Mesenteric fat pad (tissue), 1 donor: ENCODE measurements around the gene BMPER. TPM values are rescaled to one million over a fixed set of nuclear protein-coding genes. Genes with fewer than 3 reads are reported as not detected.

Source experiments
- DNase-seq: peaks from one replicate; pipeline ENCODE4 v3.0.0-alpha.2; 2020; ENCODE audit warnings: low spot score
- total RNA-seq: library from RNA; stranded (reverse); fragmentation: NEBNext Ultra II Directional; extraction: Animal tissue kit (Norgen Biotek cat#: 25700); gene quantifications from one replicate; pipeline ENCODE4 v1.2.1, GENCODE V29; 2021
- donor health status: DM: yes; HTN: yes; CAD: no.

BMPER gene
- total RNA-seq, 1 donor from 2014 or later: 4.6 TPM

- DNase-seq: no peak
Measured at GRCh38 chr7:34086981-34087380, 181.6 kb downstream of the BMPER start.

DNA sequence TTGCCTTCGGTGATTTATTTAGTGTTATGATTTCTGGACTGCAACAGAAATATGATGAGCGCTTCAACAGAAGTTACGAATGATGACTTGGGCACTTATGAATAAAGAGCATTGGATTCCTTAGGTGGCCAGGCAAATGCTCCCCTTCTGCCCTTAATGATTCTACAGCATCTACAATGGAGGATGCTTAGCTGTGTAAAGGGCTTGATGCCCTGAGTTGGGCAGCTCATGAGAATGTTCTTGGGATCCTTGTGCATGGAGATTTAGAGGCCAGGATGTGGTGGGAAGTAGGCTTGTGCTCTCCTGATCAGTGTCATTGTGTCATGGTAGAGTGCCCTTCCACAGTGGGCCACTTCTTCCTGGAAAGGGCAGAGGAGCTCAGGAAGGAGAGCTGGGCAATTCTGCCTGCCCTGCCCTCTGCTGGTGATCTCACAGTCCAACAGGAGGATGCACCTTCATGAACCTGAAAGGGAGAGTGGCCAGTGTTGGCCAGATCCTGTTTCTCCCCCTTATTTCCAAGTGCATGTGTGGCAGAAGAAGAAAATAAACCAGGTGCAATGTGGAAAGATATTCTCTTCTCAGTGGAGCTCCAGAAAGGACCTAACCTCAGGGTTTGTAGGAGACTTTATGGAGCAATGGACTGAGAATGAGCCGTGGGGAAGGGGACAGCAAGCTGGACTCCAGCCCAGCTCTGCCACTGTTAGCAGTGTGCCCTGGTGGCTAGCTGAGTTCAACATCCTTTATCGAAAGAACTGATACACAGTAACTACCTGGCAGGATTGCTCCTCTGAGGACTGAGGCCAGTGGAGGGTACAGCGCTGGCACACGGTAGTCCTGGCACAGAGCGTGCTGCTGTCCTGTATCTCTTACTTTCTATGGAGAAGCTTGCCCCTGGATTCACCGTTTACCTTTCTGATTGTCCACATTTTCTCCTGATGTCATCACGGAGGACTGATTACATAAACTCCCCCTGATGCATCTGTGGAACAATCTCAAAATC, 182.9 kb downstream of the BMPER start:
- DNase-seq: no peak

DNA sequence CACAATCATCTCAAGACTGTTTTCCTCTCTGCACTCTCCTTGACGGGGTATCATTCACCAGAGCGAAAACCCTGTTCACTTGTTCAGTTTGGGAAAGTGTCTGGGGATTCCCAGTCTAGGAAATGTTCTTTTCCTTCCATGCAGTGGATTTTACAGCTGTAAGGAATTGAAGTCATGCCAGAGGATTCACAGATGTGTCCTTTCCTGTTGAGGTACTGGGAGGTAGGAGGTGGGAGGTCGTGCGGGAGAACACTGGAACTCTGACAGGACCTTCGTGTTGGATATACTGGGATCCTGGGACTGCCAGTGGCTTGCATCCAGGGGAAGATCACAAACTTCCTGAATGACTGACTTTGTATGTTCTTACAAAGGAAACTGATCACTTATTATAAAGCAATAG, 185.5 kb downstream of the BMPER start:
- no peak for DNase-seq

- no peak for DNase-seq
Measured at GRCh38 chr7:34091321-34091917, 186.1 kb downstream of the BMPER start.

DNA sequence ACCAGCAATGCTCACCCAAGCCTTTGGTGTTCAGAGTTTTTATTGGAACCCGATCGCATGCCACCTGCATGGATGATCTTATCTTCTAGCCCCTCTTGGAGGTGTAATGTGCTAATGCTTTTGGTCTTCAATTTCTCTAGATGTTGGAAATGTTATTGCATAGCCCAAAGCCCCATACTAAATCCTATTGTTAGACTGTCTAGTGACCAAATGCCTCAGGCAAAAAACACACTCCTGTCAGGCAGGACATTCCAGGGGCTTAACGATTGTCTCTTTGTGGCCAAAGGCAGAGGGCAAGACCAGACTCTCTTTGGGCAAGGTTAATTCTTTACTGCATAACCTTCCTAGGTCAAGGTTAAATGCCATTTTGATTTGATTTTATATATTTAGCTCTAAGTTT, 187.9 kb downstream of the BMPER start:
- DNase-seq: no peak

DNA sequence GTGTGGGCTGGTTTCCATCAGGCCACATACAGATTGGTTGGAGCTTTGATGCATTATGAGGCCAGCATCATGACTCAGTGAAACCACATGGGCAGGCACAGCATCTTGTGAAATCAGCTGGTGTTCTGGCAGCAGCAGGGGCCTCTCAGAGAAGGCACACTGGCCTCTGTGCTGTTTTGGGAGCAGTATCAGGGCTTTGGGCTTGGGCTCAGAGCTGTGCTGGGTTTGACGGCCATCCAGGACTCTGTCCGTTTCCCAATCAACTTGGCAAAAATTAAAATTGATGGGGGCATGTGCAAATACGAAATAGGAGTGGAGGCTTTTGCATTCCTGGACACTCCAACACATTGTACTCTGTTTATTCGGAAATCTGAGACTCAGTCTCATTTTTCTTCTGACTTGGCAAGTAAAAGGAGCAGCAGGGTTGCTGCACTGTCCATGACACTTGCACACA, 190.9 kb downstream of the BMPER start:
- no peak for DNase-seq

DNA sequence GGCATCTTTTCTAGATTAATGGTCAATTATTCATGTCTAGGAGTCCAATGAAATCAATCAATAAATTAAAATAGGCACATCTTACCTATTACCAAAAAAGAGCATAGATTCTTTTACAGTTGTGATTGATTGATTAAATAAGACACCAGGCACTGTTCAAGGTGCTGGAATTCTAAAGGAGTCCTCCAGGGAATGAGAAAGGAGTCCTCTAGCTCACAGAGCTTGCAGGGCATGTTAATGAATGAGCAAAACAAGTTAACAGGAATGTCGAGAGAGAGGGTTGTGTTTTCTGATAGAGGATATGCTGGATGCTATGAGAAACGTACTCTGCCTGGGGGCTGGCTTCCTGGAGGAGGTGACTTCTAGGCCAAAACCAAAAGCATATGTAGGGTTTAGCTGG, 191.4 kb downstream of the BMPER start:
- no peak for DNase-seq

GRCh38 chr7:34100661-34101060, 195.3 kb downstream of the BMPER start:
- no peak for DNase-seq

GRCh38 chr7:34104115-34104514, 198.8 kb downstream of the BMPER start:
- DNase-seq: no peak

- no peak for DNase-seq
Measured at GRCh38 chr7:34104992-34105391, 199.7 kb downstream of the BMPER start.

DNA sequence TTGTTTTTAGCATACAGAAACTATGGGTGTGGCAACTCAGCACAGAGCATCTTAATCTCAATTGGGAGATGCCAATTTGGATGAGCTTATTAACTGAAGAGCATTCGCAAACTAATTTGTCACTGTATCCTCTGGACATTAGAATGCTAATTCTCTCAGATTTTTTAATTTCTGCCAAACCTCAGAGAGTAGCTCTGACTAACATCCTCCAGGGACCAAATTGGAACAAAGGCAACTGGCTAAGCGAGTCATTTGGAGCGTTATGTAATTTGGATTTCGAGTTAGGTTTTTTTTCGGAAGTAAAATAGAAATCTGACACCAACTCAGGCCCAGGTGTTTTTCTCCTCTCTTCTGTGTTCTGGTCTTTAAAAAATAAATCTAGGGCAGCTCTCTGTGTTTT, 201.9 kb downstream of the BMPER start:
- no peak for DNase-seq

DNA sequence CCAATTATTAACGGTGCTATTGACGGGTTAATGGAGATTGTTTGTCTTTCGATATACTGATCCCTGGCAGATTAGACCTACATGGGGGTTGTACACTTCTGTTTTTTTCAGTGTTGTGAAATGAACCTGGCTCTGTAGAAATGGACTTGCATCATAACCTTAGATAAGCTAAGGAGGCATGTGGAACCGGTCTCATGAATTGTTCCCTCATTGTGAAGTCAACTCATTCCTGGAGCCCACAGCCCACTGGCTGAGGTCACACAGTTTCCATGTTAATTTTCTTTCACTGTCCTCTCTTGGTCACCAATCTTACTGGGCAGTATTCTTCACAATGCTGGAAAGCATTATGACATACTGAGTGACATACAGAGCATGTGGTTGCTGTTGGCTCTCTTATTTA, 202.8 kb downstream of the BMPER start:
- DNase-seq: no peak

DNA sequence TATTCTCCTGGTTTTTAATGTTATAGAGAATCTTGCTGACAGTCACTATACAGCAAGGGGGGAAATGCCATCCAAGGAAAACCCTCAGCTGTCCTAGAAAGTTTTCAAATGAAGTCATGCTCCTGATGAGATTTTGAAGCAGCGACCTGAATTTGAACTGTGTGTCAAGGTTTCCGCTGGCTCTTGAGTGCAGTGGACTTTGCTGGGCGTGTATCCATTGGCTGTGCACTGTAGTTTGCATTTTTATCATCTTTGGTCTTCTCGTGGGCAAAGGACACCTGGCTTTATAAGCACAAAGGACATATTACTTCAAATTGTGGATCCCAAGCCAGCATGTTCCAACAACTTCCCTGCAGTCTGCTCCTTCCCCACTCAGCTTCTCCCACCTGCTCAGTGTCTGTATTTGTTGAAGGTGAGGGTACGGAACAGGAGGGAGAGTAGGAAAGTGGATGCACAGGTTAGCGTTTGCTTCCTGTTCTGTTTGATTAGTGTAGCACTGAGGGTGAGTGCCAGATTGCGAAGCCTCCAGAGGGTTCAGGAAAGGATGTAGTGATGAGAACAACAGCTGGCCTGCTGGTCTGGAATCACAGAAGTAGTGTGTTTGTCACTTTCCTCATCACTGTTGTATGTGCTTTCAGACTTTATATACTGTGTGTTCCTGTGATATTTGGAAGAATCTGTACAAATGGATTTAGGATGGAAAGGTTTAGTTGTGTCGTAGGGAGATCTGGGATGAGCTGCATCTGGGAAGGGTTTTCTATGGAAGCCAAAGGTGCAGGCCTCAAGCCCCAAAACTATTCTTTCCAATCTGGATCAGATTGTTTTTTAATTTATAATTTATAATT, 204.8 kb downstream of the BMPER start:
- DNase-seq: no peak

DNA sequence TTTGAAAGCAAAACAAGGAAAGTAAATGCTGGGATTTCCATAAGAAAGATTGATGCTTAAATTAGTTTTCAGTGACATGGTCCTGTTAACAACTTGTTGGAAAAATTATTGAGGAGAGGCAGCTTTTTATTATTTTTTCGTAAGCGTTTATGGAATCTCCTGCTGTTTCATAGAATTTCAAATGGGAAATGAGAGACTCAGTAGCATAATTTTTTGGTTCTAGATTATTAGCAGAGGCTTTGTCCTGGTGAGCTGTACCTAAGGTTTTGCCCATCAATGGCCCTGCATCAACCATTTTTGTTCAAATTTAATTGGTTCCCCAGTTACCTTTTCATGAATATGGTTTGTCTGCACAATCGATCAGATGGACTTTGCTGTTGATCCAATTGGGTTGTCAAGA, 205.7 kb downstream of the BMPER start:
- no peak for DNase-seq

DNA sequence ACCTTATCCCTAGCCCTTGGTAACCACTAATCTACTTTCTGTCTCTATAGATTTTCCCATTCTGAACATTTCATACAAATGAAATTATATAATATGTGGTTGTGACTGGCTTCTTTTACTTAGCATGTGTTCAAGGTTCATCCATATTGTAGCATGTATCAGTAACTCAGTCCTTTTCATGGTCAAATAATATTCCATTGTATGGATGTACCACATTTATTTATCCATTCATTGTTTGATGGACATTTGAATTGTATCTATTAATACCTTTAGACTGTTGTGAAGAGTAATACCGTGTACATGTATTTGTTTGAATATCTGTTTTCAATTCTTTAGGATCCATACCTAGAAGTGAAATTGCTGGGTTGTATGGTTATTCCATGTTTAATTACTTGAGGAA, 210.2 kb downstream of the BMPER start:
- no peak for DNase-seq

GRCh38 chr7:34117573-34117972, 212.2 kb downstream of the BMPER start:
- DNase-seq: no peak

- no peak for DNase-seq
Measured at GRCh38 chr7:34121366-34121765, 216.0 kb downstream of the BMPER start.

DNA sequence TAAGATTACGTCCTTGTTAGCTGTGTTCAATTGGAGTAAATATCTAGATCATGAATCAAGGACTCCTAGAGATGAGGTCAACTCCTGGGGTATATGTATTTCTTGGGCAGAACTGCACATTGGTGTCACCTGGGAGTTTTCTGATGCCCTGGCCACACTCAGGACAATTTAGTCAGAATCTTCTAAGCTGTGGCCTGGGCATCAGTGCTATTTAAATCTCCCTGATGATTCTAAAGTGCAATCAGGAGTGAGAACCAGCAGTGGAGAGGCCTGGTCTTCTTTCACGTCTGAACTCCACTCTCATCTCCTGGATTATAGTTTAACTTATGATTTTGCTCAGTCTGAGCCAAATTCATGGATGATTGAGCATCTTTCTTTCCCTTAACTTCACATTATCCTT, 218.0 kb downstream of the BMPER start:
- DNase-seq: no peak

- no peak for DNase-seq
Measured at GRCh38 chr7:34124765-34125164, 219.4 kb downstream of the BMPER start.

DNA sequence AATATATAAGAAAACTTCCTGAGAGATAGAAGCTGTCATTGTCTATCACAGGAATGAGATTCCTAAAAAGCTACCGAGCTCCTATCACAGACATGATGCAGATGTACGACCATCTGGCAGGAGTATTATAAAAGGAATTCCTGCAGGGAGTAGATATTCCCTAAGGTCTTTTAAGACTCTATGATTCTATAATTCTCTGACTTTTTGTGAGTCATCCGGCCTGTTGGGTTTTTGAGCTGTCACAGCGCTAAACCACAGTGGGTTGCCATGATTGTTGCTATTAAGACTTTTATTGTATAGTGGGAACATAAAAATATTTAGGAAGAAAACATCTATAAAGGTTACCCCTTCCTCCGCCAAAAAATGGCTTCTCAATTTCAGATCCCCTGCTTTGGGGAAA, 223.4 kb downstream of the BMPER start:
- no peak for DNase-seq

DNA sequence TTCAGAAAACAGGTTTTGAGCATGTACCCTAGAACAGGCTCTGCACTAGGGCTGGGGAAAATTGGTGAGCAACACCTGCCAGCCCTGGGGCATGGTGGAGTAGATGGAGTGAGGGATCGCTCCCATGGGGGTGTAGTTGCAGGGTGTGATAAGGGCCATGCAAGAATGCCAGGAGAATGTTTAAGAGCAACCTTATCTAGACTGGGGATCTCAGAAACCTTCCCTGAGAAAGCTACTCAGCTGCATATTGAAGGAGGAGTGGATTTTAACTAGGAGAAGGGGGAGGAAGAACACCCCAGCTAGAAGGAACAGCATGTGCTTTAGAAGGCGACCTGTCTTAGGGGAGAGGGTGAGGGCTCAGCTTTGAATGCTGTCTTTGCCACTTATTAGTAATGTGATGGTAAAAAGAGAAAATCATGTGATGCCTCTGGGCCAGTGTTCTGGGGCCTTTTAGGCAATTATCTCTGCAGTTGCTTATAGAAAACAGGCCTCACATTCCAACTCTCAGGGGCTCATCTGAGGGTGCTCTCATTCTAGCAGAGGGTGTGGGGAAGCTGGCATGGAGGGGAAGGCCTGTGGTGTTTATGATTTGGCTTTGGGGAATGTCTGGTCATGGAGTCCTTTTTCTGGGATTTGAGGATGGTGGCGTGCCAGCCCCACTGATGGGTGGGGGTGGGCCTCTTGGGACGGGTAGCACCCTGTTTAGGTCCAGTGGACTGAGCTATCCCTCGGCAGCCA, 225.4 kb downstream of the BMPER start:
- no peak for DNase-seq
